GM19351 (cell line): ENCODE data around the gene EPB41L3.
"Not testable (repeated sequence)": the region's sequence is repeated elsewhere in the genome, so short reads cannot be mapped to it uniquely, and the experiment has no call there.

Experiments
- ATAC-seq: cut with Tn5 transposase; IDR thresholded peaks from one replicate; pipeline ENCODE4 v1.9.1; 2021; ENCODE audit warnings: mild to moderate bottlenecking, moderate library complexity; ENCODE audit not compliant: unreplicated experiment

The EPB41L3 gene

GRCh38 chr18:5543773-5544389, at the start of gene EPB41L3:
Gene EPB41L3, minus strand, starts transcription at chr18:5543997. Its CDS starts 54,814 bp downstream, at chr18:5489183.
- ATAC-seq: no peak

GRCh38 chr18:5588529-5588928, 44.7 kb upstream of the EPB41L3 start:
- ATAC-seq: no peak

GRCh38 chr18:5585653-5586052, 41.9 kb upstream of the EPB41L3 start:
- ATAC-seq: no peak

- ATAC-seq: no peak
Measured at GRCh38 chr18:5584746-5585417, 41.1 kb upstream of the EPB41L3 start.

- no peak for ATAC-seq
Measured at GRCh38 chr18:5582849-5583681, 39.3 kb upstream of the EPB41L3 start.

GRCh38 chr18:5582076-5582475, 38.3 kb upstream of the EPB41L3 start:
- ATAC-seq: no peak

- no peak for ATAC-seq
Measured at GRCh38 chr18:5574843-5575242, 31.0 kb upstream of the EPB41L3 start.

GRCh38 chr18:5571666-5572065, 27.9 kb upstream of the EPB41L3 start:
- ATAC-seq: no peak

- ATAC-seq: not testable (repeated sequence)
Measured at GRCh38 chr18:5570613-5571012, 26.8 kb upstream of the EPB41L3 start.

GRCh38 chr18:5568416-5568815, 24.6 kb upstream of the EPB41L3 start:
- no peak for ATAC-seq

GRCh38 chr18:5558851-5559250, 15.1 kb upstream of the EPB41L3 start:
- no peak for ATAC-seq

GRCh38 chr18:5556310-5556974, 12.6 kb upstream of the EPB41L3 start:
- ATAC-seq: no peak

- no peak for ATAC-seq
Measured at GRCh38 chr18:5554629-5555028, 10.8 kb upstream of the EPB41L3 start.

- ATAC-seq: no peak
Measured at GRCh38 chr18:5546660-5547059, 2.9 kb upstream of the EPB41L3 start.

- ATAC-seq: no peak
Measured at GRCh38 chr18:5543036-5543680, 639 bp downstream of the EPB41L3 start.

- no peak for ATAC-seq
Measured at GRCh38 chr18:5542515-5543035, 1.2 kb downstream of the EPB41L3 start.

GRCh38 chr18:5541644-5542043, 2.2 kb downstream of the EPB41L3 start:
- no peak for ATAC-seq

GRCh38 chr18:5539391-5539790, 4.4 kb downstream of the EPB41L3 start:
- no peak for ATAC-seq

GRCh38 chr18:5538544-5538943, 5.3 kb downstream of the EPB41L3 start:
- ATAC-seq: no peak

GRCh38 chr18:5537860-5538259, 5.9 kb downstream of the EPB41L3 start:
- no peak for ATAC-seq

- no peak for ATAC-seq
Measured at GRCh38 chr18:5534845-5535244, 9.0 kb downstream of the EPB41L3 start.
